Thymus (tissue), 11 donors: ENCODE data around the gene CD1C. TPM values are rescaled to one million over a fixed set of nuclear protein-coding genes. Genes with fewer than 3 reads are reported as not detected.

Experiments used
- DNase-seq, 9 donors: peaks; one replicate each; pipeline ENCODE4 v3.0.0-alpha.2; 2013; ENCODE audit warnings: low spot score in 9 of 9, low read depth in 6 of 9, missing footprints in 1 of 9
- H3K27ac ChIP-seq, 2 donors: one replicate each; pipeline ENCODE4 v1.5.1; 2013; ENCODE audit warnings: control low read depth in 1 of 2, low read depth in 1 of 2, low read length in 1 of 2, mild to moderate bottlenecking in 1 of 2, moderate library complexity in 1 of 2
- H3K27me3 ChIP-seq, 2 donors: one replicate each; pipeline ENCODE4 v1.5.1; 2013; ENCODE audit warnings: low read length in 1 of 2; ENCODE audit not compliant: control insufficient read depth in 2 of 2, insufficient read depth in 1 of 2
- H3K36me3 ChIP-seq, 2 donors: one replicate each; pipeline ENCODE4 v1.5.1; 2013; ENCODE audit warnings: low read length in 1 of 2, mild to moderate bottlenecking in 1 of 2, moderate library complexity in 1 of 2; ENCODE audit not compliant: control insufficient read depth in 2 of 2, insufficient read depth in 2 of 2
- H3K4me1 ChIP-seq, 2 donors: one replicate each; pipeline ENCODE4 v1.5.1; 2013; ENCODE audit warnings: low read length in 2 of 2; ENCODE audit not compliant: control insufficient read depth in 2 of 2, insufficient read depth in 2 of 2
- H3K4me3 ChIP-seq, 2 donors: one replicate each; pipeline ENCODE4 v1.5.1; 2013; ENCODE audit warnings: low read length in 2 of 2, control low read depth in 1 of 2, mild to moderate bottlenecking in 1 of 2
- H3K9me3 ChIP-seq, 2 donors: one replicate each; pipeline ENCODE4 v1.5.1; 2013; ENCODE audit warnings: low read length in 1 of 2, mild to moderate bottlenecking in 1 of 2; ENCODE audit not compliant: control insufficient read depth in 2 of 2, insufficient read depth in 1 of 2
- WGBS: extraction: QIAGEN DNeasy Blood & Tissue Kit; methylation state at CpG from one replicate; pipeline ENCODE4 v1.1.7; 2013; 5-methylcytosine and 5-hydroxymethylcytosine counted together
- polyA plus RNA-seq: library from polyadenylated mRNA; stranded (reverse); fragments of 200-250 nt; gene quantifications from one replicate; pipeline ENCODE4 v1.2.3, GENCODE V29; 2013
- total RNA-seq: library from RNA; stranded (reverse); fragments of 120-200 nt; gene quantifications from one replicate; pipeline ENCODE4 v1.2.4, GENCODE V29; 2013
- donor health status: healthy.

CD1C gene
- total and polyA plus RNA-seq, 2 donors: 27.2 to 253 TPM

DNA sequence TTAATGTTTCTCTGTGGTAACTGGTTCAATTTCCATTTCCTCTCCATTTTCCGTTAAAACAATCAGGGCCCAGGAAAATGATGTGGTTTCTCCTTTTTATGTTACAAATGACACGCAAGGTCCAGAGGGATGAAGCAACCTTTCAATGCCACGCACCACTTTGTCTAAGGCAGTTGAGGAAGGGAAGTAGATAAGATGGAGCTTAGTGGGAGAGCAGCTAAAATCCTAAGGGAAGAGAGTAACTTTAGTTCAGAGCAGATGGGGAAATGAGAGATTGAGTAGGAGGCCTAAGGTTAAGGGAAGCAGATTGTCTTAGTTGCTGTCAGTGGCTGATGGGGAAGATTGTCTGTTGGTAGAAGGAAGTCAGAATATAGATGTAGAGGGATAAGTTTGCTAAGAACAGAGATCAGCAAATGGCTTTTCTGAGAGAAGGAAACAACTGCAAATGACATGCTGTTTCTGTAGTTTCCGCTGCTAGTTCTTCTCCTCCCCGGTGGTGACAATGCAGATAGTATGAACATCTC is 660 bp downstream of the CD1C start:
- no peaks in the 10 kb centered on the region for H3K27me3 ChIP-seq
- H3K9me3 ChIP-seq: peaks cover 2 to 3% of the 10 kb centered on the region in 2 donors
- peaks cover 39 to 62% of the 10 kb centered on the region in 2 donors for H3K4me1 ChIP-seq
- peak in 8 of 9 donors; percentile 55 to 90 (median 78) for DNase-seq
- H3K4me3 ChIP-seq: peak overlapping the region; percentile 41 to 57
- peaks cover 4 to 18% of the 10 kb centered on the region in 2 donors for H3K36me3 ChIP-seq
- WGBS: 35% methylated on average over 5 of the region's 5 CpGs
- peak overlapping the region; percentile 79 to 97 for H3K27ac ChIP-seq

DNA sequence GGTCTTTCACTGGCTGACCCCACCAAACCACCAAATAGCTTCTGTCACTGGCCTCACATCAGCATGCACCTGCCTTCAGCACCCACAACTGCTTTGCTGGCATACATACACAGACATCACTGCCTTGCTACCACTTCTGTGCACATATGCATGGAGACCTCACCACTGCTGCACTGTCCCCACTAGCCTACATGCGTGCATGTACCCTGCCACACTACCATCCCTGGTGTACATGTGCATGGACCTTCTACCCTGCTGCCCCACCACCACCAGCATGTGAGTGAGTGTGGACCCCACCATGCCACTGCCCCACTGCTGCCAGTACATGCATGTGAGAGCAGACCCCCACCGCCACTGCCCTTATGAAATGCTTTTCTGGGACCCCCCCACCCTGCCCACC is 6.1 kb downstream of the CD1C start:
- Histone ChIP-seq H3K36me3 (peaks cover 4 to 24% of the 10 kb centered on the region in 2 donors), H3K4me3 (no peak overlapping the region), H3K4me1 (peaks cover 15 to 21% of the 10 kb centered on the region in 2 donors), H3K27me3 (no peaks in the 10 kb centered on the region), H3K9me3 (peaks cover 2 to 12% of the 10 kb centered on the region in 2 donors), H3K27ac (no peak overlapping the region)
- WGBS: 97% methylated on average over 2 of the region's 2 CpGs
- DNase-seq: no peak

DNA sequence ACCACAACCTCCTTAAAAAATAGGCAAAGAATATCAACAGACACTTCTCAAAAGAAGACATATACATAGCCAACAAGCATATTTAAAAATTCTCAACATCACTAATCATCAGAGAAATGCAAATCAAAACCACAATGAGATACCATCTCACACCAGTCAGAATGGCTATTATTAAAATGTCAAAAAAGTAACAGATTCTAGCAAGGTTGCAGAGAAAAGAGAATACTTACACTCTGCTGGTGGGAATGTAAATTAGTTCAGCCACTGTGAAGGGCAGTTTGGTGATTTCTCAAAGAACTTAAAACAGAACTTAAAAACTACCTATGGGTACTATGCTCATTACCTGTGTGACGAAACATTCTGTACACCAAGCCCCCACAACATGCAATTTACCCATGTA is 20.9 kb downstream of the CD1C start:
- no peaks in the 10 kb centered on the region for H3K27me3 ChIP-seq
- peaks cover 0 to 6% of the 10 kb centered on the region in 2 donors for H3K9me3 ChIP-seq
- no peak overlapping the region for H3K4me3 ChIP-seq
- no peaks in the 10 kb centered on the region for H3K4me1 ChIP-seq
- no peak for DNase-seq
- no peak overlapping the region for H3K27ac ChIP-seq
- no peaks in the 10 kb centered on the region for H3K36me3 ChIP-seq
- 97% methylated on average over 1 of the region's 1 CpG for WGBS

DNA sequence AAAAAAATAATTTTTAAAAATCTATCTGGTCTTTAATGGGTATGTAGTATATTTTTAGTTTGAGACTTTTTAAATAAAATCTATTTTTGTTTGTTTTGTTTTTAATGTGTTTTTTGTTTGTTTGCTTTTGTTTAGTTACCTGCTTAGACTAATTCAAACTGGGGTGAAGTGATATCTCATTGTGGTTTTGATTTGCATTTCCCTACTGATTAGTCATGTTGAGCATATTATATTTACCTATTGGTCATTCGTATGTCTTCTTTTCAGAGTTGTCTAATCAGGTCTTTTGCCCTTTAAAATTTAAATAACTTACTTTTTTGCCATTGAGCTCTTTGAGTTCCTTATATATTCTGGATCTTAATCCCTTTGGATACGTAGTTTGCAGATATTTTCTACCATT is 21.3 kb downstream of the CD1C start:
- H3K27me3 ChIP-seq: no peaks in the 10 kb centered on the region
- peaks cover 0 to 6% of the 10 kb centered on the region in 2 donors for H3K9me3 ChIP-seq
- DNase-seq: no peak
- H3K4me3 ChIP-seq: no peak overlapping the region
- 98% methylated on average over 2 of the region's 2 CpGs for WGBS
- no peaks in the 10 kb centered on the region for H3K36me3 ChIP-seq
- H3K27ac ChIP-seq: no peak overlapping the region
- no peaks in the 10 kb centered on the region for H3K4me1 ChIP-seq

DNA sequence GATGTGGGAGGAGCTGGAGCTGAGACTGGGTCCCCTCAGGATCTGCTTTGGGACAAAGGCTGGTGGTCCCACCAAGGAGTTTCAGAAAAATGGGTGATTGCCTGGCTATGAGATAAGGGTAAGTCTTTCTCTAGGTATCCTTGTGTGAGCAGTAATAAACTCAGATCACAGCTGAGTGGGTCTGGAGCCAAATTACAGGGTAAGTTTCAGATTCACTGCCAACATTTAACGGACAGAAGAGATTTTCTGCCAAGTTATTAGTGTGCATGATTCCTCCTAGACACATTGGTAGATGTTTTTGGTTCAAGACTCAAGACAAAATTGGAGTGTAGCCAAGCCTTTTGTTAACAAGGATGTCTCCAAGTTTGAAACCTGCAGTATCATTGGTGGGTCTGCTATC is 34.1 kb downstream of the CD1C start:
- H3K4me3 ChIP-seq: no peak overlapping the region
- H3K27ac ChIP-seq: no peak overlapping the region
- H3K4me1 ChIP-seq: peaks cover 0 to 2% of the 10 kb centered on the region in 2 donors
- DNase-seq: no peak
- peaks cover 2 to 21% of the 10 kb centered on the region in 2 donors for H3K9me3 ChIP-seq
- peaks cover 10 to 36% of the 10 kb centered on the region in 2 donors for H3K36me3 ChIP-seq
- H3K27me3 ChIP-seq: no peaks in the 10 kb centered on the region
- WGBS: 85% methylated on average over 1 of the region's 1 CpG

DNA sequence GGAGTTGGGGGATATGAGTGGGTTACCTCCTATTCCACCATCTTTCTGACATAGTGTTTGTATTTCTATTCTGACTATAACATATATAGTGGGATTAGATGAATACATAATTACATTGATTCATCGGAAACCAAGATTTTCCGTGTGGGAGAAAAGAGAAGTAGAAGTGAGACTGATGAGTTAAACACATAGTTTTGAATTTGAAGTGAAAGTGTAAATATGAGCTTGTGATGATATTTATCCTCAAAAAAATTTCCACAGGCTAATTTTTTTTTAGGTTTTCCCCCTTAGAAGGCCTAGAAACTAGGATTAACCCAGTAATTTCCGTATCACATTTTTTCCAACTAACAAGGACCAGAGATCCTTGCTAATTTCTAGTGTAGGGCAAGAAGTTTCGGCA is 34.7 kb downstream of the CD1C start:
- no peak overlapping the region for H3K27ac ChIP-seq

DNA sequence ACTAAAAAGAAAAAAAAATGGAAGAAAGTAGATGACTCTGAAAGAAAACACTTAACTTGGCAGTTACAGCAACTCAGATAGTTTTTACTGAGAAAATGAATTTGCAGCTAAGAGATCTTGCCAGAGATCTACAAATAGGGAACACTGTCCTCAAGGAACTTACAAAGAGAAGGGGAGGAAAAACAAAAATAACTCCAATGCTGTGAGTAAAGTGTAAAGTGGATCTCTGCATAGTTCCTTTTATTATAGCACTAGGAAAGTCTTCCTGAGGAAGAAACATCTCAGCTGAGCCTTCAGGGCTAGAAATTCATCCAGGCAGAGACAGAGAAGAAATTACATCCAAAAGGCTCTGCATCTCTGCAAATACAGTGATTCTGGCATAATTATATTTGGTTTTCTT is 37.8 kb downstream of the CD1C start:
- H3K36me3 ChIP-seq: peaks cover 16 to 42% of the 10 kb centered on the region in 2 donors
- no peaks in the 10 kb centered on the region for H3K27me3 ChIP-seq
- DNase-seq: peak in 2 of 9 donors; percentile 15 to 27
- peaks cover 6% of the 10 kb centered on the region in 2 donors for H3K4me1 ChIP-seq
- H3K4me3 ChIP-seq: peak overlapping the region; percentile 59 to 89
- peak overlapping the region; percentile 70 to 98 for H3K27ac ChIP-seq
- peaks cover 2 to 9% of the 10 kb centered on the region in 2 donors for H3K9me3 ChIP-seq

More for the DNA sequence above, 34.7 kb downstream of the CD1C start:
- peaks cover 15 to 41% of the 10 kb centered on the region in 2 donors for H3K36me3 ChIP-seq
- 94% methylated on average over 4 of the region's 4 CpGs for WGBS
- H3K9me3 ChIP-seq: peaks cover 2 to 21% of the 10 kb centered on the region in 2 donors
- no peaks in the 10 kb centered on the region for H3K27me3 ChIP-seq
- H3K4me1 ChIP-seq: peaks cover 0 to 5% of the 10 kb centered on the region in 2 donors
- H3K4me3 ChIP-seq: no peak overlapping the region
- DNase-seq: no peak

DNA sequence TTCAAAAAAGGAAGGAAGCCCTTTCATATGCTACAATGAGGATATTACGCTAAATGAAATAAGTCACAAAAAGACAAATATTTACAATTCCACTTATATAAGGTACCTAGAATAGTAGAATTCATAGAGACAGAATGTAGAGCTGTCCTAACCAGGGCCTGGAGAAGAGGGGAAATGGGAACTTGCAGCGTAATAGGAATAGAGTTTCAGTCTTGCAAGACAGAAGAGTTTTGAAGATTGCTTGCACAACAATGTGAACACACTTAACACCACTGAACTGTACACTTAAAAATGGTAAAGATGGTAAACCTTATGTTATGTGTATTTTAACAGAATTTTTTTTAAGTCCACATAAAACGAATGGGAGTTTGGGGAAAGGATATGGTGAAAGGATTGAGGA is 38.7 kb downstream of the CD1C start:
- WGBS: 41% methylated on average over 3 of the region's 3 CpGs
- Histone ChIP-seq H3K4me3 (peak overlapping the region; percentile 59 to 89), H3K36me3 (peaks cover 16 to 41% of the 10 kb centered on the region in 2 donors), H3K9me3 (peaks cover 2 to 8% of the 10 kb centered on the region in 2 donors), H3K27me3 (no peaks in the 10 kb centered on the region), H3K27ac (peak overlapping the region; percentile 89 to 98), H3K4me1 (peaks cover 6 to 11% of the 10 kb centered on the region in 2 donors)
- peak in 5 of 9 donors; percentile 22 to 55 (median 24) for DNase-seq

DNA sequence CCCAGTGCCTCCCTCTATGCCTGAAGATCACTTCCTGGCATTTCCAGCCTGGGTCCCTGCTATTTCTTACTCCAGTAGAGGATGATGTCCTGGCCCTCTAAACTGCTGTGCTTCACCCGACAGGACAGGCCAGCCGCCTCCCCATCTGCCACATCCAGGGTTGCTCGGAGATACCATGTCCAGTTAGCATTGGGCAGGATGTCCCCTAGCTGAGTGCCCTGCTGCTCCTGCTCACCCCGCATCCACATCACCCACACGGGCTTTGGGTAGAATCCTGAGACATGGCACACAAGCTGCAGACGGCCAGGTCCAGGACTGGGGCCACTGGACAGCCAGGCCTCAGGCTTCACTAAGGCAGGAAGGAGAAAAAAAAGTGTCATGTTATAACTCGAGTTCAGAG is 39.6 kb downstream of the CD1C start:
- H3K27ac ChIP-seq: peak overlapping the region; percentile 89 to 98
- peaks cover 6 to 11% of the 10 kb centered on the region in 2 donors for H3K4me1 ChIP-seq
- H3K9me3 ChIP-seq: no peaks in the 10 kb centered on the region
- H3K4me3 ChIP-seq: peak overlapping the region; percentile 59 to 89
- H3K27me3 ChIP-seq: no peaks in the 10 kb centered on the region
- 43% methylated on average over 7 of the region's 7 CpGs for WGBS
- peak in 7 of 9 donors; percentile 19 to 64 (median 37) for DNase-seq
- peaks cover 8 to 32% of the 10 kb centered on the region in 2 donors for H3K36me3 ChIP-seq
